H7 (cell line): ENCODE measurements around the gene SORCS2. TPM values are rescaled to one million over a fixed set of nuclear protein-coding genes. Genes with fewer than 3 reads are reported as not detected.

Experiments
- DNase-seq: peaks from one replicate; pipeline ENCODE4 v3.0.0; 2012
- H3K27me3 ChIP-seq: 2 replicates; pipeline ENCODE4 v1.6.0; 2011; ENCODE audit warnings: mild to moderate bottlenecking, low read length; ENCODE audit not compliant: control insufficient read depth, insufficient read depth
- H3K36me3 ChIP-seq: replicated peaks from 2 replicates; pipeline ENCODE4 v1.5.1; 2011; ENCODE audit warnings: low read length; ENCODE audit not compliant: control insufficient read depth, insufficient read depth
- H3K4me3 ChIP-seq: 2 replicates; pipeline ENCODE4 v1.5.1; 2011; ENCODE audit warnings: low read depth, mild to moderate bottlenecking, control low read depth, low read length, moderate library complexity; ENCODE audit not compliant: insufficient read depth
- total RNA-seq: library from RNA; depleted of rRNA; stranded (reverse); fragments of >200 nt; shearing (Covaris generic); gene quantifications from 2 replicates; pipeline ENCODE4 v1.2.3, GENCODE V29; 2014

The SORCS2 gene
- total RNA-seq, 1 experiment from 2014 or later = 2.0 TPM

DNA sequence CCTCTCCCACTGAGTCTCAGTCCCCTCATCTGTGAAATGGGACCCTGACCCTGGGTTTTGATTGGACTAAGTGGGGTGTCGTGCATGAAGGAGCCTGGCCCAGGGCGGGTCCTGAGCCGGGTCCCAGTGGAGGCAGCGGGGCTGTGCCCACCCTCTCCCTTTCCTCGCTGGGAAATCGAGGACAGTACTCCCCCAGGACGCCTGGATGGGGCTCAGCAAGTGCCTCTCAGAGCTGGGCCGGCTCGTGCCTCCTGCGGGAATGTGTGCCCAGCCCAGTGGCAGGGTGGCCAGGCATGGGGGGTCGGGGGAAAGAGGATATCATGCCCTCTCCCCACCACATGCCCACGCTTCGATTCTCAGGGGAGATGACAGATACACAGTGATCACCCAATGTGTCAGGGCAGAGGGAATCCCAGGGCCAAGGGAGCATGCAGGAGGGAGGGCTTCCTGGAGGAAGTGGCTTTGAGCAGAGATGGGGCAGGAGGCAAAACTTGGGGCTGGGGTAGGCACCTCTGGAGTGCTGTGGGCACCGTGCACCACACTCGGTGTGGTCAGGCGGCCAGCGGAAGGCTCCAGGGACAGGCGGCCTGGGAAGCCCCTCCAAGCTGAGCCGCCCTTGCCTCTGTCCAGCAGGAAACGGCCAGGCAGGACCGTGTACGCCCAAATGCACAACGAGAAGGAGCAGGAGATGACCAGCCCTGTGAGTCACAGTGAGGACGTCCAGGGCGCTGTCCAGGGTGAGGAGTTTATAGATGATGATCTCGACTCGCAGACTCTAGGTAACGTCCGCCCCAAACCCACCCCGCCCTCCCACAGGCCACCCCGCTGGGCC, 544.3 kb downstream of the SORCS2 start:
- no peak for DNase-seq

GRCh38 chr4:7737268-7737645, 544.9 kb downstream of the SORCS2 start:
- DNase-seq = no peak
- no peaks in the 10 kb centered on the region for H3K27me3 ChIP-seq
- no peak overlapping the region for H3K4me3 ChIP-seq

More for the DNA sequence above, 544.3 kb downstream of the SORCS2 start:
- no peaks in the 10 kb centered on the region for H3K27me3 ChIP-seq
- no peak overlapping the region for H3K4me3 ChIP-seq
- H3K36me3 ChIP-seq = no peaks in the 10 kb centered on the region

GRCh38 chr4:7737752-7738457, 545.6 kb downstream of the SORCS2 start:
- Histone ChIP-seq H3K27me3 (no peaks in the 10 kb centered on the region), H3K4me3 (no peak overlapping the region), H3K36me3 (no peaks in the 10 kb centered on the region)
- no peak for DNase-seq

More at GRCh38 chr4:7737268-7737645, 544.9 kb downstream of the SORCS2 start:
- H3K36me3 ChIP-seq = no peaks in the 10 kb centered on the region

DNA sequence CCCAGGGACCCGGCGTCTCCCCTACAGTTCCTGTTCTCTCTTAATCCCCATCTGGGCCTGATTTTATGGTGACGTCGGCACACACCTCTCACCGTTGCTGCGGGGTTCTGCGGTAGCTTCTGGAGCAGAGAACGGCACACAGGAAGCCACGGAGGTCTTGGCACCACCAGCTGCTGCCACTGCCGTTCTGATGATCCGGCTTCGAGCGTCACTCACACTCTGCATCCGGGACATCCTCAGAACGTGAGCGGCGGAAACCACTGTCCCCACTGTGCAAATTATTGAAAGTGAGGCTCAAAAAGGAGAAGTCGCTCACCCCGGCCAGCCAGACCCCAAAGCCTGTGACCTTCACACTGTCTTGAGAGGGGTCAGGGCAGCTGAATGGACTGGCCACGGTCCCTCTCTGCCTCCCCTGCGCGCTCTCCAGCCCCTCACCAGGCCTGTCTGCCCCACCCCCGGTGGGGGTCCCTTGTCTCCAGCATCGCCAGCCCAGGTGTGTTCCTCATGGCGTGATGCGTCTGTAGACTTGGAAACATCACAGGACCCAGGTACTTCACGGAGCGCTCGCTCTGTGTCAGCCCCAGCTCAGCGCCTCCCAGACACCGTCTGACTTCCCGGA, 546.2 kb downstream of the SORCS2 start:
- Histone ChIP-seq H3K36me3 (no peaks in the 10 kb centered on the region), H3K4me3 (no peak overlapping the region), H3K27me3 (no peaks in the 10 kb centered on the region)
- no peak for DNase-seq

GRCh38 chr4:7739077-7739917, 547.0 kb downstream of the SORCS2 start:
- no peaks in the 10 kb centered on the region for H3K36me3 ChIP-seq
- H3K27me3 ChIP-seq = no peaks in the 10 kb centered on the region
- H3K4me3 ChIP-seq = no peak overlapping the region
- no peak for DNase-seq

DNA sequence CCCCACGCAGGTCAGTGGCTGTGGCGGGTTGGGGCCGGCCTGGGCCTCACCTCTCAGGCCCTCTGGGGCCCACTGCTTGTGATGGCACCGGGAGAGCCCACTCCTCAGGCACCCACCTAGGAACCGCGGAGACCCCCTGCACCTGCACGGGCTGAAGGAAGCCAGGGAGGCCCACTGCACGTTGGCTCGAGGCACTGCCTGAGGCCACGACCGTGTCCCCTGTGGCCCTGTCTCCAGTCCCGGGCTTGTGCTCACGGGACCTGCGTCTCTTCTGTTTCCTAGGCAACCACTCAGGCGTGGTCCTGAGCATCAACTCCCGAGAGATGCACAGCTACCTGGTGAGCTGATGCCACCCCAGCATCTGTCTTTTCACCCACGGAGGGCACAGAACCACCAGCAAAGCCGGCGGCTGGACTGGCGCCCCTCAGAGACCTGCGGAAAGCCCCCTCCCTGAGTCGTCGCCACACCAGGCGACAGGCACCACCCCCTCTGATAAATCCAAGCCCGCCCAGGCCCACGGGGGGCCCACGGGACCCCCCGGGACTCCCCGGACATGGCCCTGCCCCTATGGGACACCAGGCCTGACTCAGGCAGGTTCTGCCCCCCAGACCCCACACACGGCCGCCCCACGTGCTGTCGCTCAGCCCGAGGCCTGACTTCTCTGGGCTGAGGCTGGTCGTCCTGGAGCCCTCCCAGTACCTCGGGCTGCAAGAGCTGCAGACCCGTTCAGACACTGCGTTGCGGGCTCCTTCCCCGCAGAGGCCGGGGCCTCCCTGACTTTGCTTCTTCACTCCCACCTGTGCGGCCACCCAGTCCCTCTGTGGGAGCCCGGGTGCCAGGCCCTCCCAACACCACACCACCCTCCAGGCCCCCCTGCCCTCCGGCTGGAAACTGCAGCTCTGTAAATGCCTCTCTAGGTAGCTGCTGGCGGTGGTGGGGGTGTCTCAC, 547.9 kb downstream of the SORCS2 start:
- Histone ChIP-seq H3K36me3 (no peaks in the 10 kb centered on the region), H3K27me3 (no peaks in the 10 kb centered on the region), H3K4me3 (no peak overlapping the region)
- DNase-seq = no peak

- H3K4me3 ChIP-seq = no peak overlapping the region
- DNase-seq = no peak
- H3K36me3 ChIP-seq = no peaks in the 10 kb centered on the region
- no peaks in the 10 kb centered on the region for H3K27me3 ChIP-seq
Measured at GRCh38 chr4:7740866-7741525, 548.7 kb downstream of the SORCS2 start.

DNA sequence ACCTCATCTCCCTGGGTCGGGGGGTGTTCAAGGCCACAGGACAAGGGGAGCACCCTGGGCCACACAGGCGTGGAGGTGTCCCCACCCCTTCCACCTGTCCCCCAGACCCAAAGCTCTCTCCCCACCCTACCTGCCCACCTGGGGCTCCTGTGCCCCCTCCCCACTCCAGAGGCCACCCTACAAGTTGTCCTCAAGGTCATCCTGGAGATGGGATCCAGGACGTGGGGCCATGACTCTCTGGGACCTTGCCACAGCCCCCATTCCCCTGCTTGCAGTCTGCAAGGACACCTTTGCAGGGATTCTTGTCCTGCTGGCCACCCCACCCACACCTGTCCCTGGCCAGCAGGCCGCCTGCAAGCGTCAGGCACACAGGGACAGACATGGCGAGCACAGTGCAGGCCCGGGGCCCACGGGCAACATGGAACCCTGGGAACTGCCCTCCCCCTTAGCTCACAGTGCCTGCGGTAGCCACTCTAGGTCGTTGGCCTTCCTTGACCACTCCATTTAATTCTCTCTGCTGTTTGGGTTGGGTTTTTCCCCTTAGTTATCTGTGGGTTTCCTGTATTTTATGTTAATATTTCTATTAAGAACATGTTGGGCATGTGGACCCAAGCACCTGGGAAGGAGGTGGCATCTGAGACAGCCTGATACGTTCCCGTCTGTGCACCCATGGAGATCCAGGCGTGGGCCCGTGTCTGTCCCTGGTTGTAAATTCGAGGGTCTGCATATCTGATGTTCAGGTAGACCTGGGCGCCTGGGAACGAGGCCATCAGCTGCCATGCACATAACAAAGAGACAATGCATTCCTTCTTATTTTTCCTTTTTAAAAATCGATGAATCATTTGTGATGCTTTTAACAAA, 549.8 kb downstream of the SORCS2 start:
- DNase-seq = no peak
- no peak overlapping the region for H3K4me3 ChIP-seq
- no peaks in the 10 kb centered on the region for H3K36me3 ChIP-seq
- H3K27me3 ChIP-seq = no peaks in the 10 kb centered on the region

GRCh38 chr4:7742807-7743280, 550.5 kb downstream of the SORCS2 start:
- Histone ChIP-seq H3K36me3 (no peaks in the 10 kb centered on the region), H3K27me3 (no peaks in the 10 kb centered on the region), H3K4me3 (no peak overlapping the region)
- no peak for DNase-seq

- H3K27me3 ChIP-seq = no peaks in the 10 kb centered on the region
- DNase-seq = no peak
- H3K36me3 ChIP-seq = no peaks in the 10 kb centered on the region
- no peak overlapping the region for H3K4me3 ChIP-seq
Measured at GRCh38 chr4:7744142-7744804, 551.9 kb downstream of the SORCS2 start.

DNA sequence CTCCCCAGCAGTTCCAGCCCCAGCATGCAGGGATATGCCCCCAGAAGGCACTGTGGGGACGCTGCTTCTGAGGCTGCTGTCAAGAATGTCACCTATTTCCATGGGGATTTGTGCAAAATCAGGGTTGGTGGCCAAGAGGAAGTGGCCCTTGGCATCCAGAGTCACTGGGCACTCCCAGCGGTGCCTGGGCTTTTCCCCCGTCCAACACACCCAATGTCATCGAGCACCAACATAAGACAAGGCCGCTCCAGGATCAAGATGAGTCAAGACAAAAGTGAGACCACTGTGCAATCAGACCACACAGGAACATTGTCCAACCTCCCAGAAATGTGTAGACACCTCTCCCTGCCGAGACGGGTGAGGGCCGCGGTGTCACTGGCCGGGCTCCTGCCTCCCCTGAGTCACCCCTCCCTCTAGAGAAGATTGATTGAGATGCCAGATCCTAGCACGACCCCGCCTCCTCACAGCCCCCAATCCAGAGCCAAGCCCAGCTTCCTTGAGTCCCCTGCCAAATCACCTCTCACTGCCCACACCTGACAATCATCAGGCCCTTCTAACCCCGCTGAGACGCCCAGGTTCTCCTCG, 553.1 kb downstream of the SORCS2 start:
- H3K4me3 ChIP-seq = no peak overlapping the region
- H3K27me3 ChIP-seq = no peaks in the 10 kb centered on the region
- H3K36me3 ChIP-seq = no peaks in the 10 kb centered on the region
- no peak for DNase-seq
